HepG2 (cell line): ENCODE measurements around the gene TM4SF1. TPM values are rescaled to one million over a fixed set of nuclear protein-coding genes. Genes with fewer than 3 reads are reported as not detected.

Experiments used
- HOXA9 ChIP-seq: sonication (generic); formaldehyde crosslinking; IDR thresholded peaks from 2 replicates; pipeline ENCODE4 v1.8.1; 2022; ENCODE audit warnings: missing genetic modification reagents, mild to moderate bottlenecking, moderate library complexity, borderline replicate concordance
- HOXD1 ChIP-seq: sonication (generic); formaldehyde crosslinking; IDR thresholded peaks from 2 replicates; pipeline ENCODE4 v1.5.0; 2020; ENCODE audit warnings: missing genetic modification reagents
- NCOA1 ChIP-seq: sonication (generic); formaldehyde crosslinking; IDR thresholded peaks from 2 replicates; pipeline ENCODE4 v1.9.0; 2021; ENCODE audit warnings: missing genetic modification reagents
- NFKBIZ ChIP-seq: IDR thresholded peaks from 2 replicates; pipeline ENCODE4 v1.6.1; 2018; ENCODE audit warnings: missing genetic modification reagents, missing compliant biosample characterization
- NRL ChIP-seq: sonication (generic); formaldehyde crosslinking; IDR thresholded peaks from 2 replicates; pipeline ENCODE4 v1.5.0; 2020; ENCODE audit warnings: missing genetic modification reagents, mild to moderate bottlenecking, moderate library complexity, borderline replicate concordance
- PHF21A ChIP-seq: sonication (generic); formaldehyde crosslinking; IDR thresholded peaks from 2 replicates; pipeline ENCODE4 v1.5.0; 2020; ENCODE audit warnings: mild to moderate bottlenecking, missing genetic modification reagents
- REL ChIP-seq: sonication (generic); formaldehyde crosslinking; conservative IDR thresholded peaks from 2 replicates; pipeline ENCODE4 v1.8.0; 2022; ENCODE audit warnings: mild to moderate bottlenecking, missing genetic modification reagents, moderate library complexity
- ZBTB20 ChIP-seq: sonication (generic); formaldehyde crosslinking; IDR thresholded peaks from 2 replicates; pipeline ENCODE4 v1.8.1; 2023; ENCODE audit warnings: missing genetic modification reagents, low read depth, mild to moderate bottlenecking, borderline replicate concordance
- ZNF569 ChIP-seq: sonication (generic); formaldehyde crosslinking; IDR thresholded peaks from 2 replicates; pipeline ENCODE4 v1.5.0; 2020; ENCODE audit warnings: mild to moderate bottlenecking, missing genetic modification reagents, moderate library complexity, borderline replicate concordance
- ZNF720 ChIP-seq: sonication (generic); formaldehyde crosslinking; IDR thresholded peaks from 2 replicates; pipeline ENCODE4 v1.4.0; 2020; ENCODE audit warnings: missing genetic modification reagents
- ZSCAN25 ChIP-seq: sonication (generic); formaldehyde crosslinking; IDR thresholded peaks from 2 replicates; pipeline ENCODE4 v1.8.0; 2022; ENCODE audit warnings: mild to moderate bottlenecking, missing genetic modification reagents
- polyA plus RNA-seq, 8 experiments: library from polyadenylated mRNA; depleted of rRNA in 3 of 8; stranded (reverse) in 7 of 8; unstranded in 1 of 8; fragments of >200 nt; fragmentation: Illumina TruSeq in 4 of 8; extraction: Trizol in 4 of 8; gene quantifications; 2 replicates each; pipeline versions ENCODE4 v1.2.1 to v1.2.3, GENCODE V29; 2011 to 2016; ENCODE audit warnings: low read depth in 4 of 8, missing spikeins in 1 of 8, mixed read lengths in 1 of 8; ENCODE audit not compliant: insufficient read depth in 1 of 8
- total RNA-seq, 5 experiments: library from RNA; depleted of rRNA; stranded (reverse); fragments of >200 nt; fragmentation: Illumina TruSeq; extraction: Trizol; gene quantifications; 2 replicates each; pipeline ENCODE4 v1.2.3, GENCODE V29; 2016; ENCODE audit warnings: low read depth in 1 of 5
- TF ChIP-seq, protein P1 (sequence below): sonication (generic); formaldehyde crosslinking; IDR thresholded peaks from 2 replicates; pipeline ENCODE4 v1.4.0; 2020; ENCODE audit warnings: low read depth, missing genetic modification reagents
- TF ChIP-seq, protein P2 (sequence below): sonication (generic); formaldehyde crosslinking; IDR thresholded peaks from 2 replicates; pipeline ENCODE4 v1.4.0; 2020; ENCODE audit warnings: missing genetic modification reagents, mild to moderate bottlenecking, borderline replicate concordance
- TF ChIP-seq, protein P3 (sequence below): sonication (generic); formaldehyde crosslinking; IDR thresholded peaks from 2 replicates; pipeline ENCODE4 v1.8.0; 2022; ENCODE audit warnings: mild to moderate bottlenecking, missing genetic modification reagents, borderline replicate concordance
- TF ChIP-seq, protein P4 (sequence below): sonication (generic); formaldehyde crosslinking; IDR thresholded peaks from 2 replicates; pipeline ENCODE4 v1.8.0; 2022; ENCODE audit warnings: mild to moderate bottlenecking, missing genetic modification reagents, moderate library complexity
- TF ChIP-seq, protein P5 (sequence below): sonication (generic); formaldehyde crosslinking; IDR thresholded peaks from 2 replicates; pipeline ENCODE4; 2020; ENCODE audit warnings: missing genetic modification reagents, mild to moderate bottlenecking, borderline replicate concordance

TM4SF1 gene
- total and polyA plus RNA-seq, 2 of the 13 experiments (the other 11 are each of a cell fraction or from before 2014, with no cell fraction given) = 431 to 1,359 TPM

DNA sequence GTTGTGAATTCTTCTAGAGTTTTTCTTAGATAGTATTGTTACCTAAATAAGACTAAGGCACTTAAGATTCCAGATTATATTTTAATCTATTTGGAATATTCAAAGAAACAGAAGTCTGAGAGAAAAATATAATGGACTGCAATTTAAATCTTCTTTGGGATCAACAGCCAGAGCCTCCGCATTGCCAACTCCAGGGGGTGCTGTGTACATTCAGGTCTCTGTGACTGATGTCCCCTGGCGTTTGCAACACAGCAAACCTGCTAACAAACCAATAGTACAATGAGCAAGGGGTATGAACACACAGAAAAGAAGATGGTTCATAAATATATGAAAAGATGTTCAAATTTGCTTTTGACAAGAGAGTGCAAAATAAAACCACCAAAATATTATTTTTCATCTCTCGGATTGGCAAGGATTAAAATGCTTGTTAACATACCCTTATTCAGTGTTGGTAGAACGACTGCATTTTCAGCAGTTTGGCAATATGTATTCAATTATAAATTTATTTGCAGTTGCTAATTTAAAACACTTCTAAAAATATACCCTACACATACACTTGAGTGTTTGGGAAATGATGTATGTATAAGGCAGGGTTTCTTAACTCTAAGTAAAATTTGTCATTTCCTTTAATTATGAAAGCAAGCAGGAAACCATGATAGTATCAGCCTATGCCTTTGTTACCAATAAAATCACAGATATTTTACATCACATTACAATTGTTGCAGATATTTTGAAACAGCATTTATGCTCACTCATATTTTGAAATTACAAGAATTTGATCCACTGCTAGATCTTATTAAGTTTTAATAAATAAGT is 16.1 kb upstream of the TM4SF1 start (continued):
- TF ChIP-seq, protein P1, sequence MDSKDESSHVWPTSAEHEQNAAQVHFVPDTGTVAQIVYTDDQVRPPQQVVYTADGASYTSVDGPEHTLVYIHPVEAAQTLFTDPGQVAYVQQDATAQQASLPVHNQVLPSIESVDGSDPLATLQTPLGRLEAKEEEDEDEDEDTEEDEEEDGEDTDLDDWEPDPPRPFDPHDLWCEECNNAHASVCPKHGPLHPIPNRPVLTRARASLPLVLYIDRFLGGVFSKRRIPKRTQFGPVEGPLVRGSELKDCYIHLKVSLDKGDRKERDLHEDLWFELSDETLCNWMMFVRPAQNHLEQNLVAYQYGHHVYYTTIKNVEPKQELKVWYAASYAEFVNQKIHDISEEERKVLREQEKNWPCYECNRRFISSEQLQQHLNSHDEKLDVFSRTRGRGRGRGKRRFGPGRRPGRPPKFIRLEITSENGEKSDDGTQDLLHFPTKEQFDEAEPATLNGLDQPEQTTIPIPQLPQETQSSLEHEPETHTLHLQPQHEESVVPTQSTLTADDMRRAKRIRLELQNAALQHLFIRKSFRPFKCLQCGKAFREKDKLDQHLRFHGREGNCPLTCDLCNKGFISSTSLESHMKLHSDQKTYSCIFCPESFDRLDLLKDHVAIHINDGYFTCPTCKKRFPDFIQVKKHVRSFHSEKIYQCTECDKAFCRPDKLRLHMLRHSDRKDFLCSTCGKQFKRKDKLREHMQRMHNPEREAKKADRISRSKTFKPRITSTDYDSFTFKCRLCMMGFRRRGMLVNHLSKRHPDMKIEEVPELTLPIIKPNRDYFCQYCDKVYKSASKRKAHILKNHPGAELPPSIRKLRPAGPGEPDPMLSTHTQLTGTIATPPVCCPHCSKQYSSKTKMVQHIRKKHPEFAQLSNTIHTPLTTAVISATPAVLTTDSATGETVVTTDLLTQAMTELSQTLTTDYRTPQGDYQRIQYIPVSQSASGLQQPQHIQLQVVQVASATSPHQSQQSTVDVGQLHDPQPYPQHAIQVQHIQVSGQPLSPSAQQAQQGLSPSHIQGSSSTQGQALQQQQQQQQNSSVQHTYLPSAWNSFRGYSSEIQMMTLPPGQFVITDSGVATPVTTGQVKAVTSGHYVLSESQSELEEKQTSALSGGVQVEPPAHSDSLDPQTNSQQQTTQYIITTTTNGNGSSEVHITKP (CRISPR knock-in tag) = no peak
- TF ChIP-seq NRL (CRISPR knock-in tag) (no peak), ZNF720 (CRISPR knock-in tag) (no peak), ZSCAN25 (CRISPR knock-in tag) (no peak), REL (no peak), ZBTB20 (CRISPR knock-in tag) (no peak), HOXA9 (no peak), NFKBIZ (CRISPR knock-in tag) (no peak), PHF21A (no peak), NCOA1 (CRISPR knock-in tag) (no peak), ZNF569 (CRISPR knock-in tag) (no peak), HOXD1 (CRISPR knock-in tag) (no peak)
- TF ChIP-seq, protein P2, sequence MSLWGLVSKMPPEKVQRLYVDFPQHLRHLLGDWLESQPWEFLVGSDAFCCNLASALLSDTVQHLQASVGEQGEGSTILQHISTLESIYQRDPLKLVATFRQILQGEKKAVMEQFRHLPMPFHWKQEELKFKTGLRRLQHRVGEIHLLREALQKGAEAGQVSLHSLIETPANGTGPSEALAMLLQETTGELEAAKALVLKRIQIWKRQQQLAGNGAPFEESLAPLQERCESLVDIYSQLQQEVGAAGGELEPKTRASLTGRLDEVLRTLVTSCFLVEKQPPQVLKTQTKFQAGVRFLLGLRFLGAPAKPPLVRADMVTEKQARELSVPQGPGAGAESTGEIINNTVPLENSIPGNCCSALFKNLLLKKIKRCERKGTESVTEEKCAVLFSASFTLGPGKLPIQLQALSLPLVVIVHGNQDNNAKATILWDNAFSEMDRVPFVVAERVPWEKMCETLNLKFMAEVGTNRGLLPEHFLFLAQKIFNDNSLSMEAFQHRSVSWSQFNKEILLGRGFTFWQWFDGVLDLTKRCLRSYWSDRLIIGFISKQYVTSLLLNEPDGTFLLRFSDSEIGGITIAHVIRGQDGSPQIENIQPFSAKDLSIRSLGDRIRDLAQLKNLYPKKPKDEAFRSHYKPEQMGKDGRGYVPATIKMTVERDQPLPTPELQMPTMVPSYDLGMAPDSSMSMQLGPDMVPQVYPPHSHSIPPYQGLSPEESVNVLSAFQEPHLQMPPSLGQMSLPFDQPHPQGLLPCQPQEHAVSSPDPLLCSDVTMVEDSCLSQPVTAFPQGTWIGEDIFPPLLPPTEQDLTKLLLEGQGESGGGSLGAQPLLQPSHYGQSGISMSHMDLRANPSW (CRISPR knock-in tag) = no peak
- TF ChIP-seq, protein P3, sequence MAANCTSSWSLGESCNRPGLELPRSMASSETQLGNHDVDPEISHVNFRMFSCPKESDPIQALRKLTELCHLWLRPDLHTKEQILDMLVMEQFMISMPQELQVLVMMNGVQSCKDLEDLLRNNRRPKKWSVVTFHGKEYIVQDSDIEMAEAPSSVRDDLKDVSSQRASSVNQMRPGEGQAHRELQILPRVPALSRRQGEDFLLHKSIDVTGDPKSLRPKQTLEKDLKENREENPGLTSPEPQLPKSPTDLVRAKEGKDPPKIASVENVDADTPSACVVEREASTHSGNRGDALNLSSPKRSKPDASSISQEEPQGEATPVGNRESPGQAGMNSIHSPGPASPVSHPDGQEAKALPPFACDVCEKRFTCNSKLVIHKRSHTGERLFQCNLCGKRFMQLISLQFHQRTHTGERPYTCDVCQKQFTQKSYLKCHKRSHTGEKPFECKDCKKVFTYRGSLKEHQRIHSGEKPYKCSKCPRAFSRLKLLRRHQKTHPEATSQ (CRISPR knock-in tag) = peak; percentile 33; the same call in 1 of the 2 replicates
- TF ChIP-seq, protein P4, sequence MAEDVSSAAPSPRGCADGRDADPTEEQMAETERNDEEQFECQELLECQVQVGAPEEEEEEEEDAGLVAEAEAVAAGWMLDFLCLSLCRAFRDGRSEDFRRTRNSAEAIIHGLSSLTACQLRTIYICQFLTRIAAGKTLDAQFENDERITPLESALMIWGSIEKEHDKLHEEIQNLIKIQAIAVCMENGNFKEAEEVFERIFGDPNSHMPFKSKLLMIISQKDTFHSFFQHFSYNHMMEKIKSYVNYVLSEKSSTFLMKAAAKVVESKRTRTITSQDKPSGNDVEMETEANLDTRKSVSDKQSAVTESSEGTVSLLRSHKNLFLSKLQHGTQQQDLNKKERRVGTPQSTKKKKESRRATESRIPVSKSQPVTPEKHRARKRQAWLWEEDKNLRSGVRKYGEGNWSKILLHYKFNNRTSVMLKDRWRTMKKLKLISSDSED (CRISPR knock-in tag) = no peak
- TF ChIP-seq, protein P5, sequence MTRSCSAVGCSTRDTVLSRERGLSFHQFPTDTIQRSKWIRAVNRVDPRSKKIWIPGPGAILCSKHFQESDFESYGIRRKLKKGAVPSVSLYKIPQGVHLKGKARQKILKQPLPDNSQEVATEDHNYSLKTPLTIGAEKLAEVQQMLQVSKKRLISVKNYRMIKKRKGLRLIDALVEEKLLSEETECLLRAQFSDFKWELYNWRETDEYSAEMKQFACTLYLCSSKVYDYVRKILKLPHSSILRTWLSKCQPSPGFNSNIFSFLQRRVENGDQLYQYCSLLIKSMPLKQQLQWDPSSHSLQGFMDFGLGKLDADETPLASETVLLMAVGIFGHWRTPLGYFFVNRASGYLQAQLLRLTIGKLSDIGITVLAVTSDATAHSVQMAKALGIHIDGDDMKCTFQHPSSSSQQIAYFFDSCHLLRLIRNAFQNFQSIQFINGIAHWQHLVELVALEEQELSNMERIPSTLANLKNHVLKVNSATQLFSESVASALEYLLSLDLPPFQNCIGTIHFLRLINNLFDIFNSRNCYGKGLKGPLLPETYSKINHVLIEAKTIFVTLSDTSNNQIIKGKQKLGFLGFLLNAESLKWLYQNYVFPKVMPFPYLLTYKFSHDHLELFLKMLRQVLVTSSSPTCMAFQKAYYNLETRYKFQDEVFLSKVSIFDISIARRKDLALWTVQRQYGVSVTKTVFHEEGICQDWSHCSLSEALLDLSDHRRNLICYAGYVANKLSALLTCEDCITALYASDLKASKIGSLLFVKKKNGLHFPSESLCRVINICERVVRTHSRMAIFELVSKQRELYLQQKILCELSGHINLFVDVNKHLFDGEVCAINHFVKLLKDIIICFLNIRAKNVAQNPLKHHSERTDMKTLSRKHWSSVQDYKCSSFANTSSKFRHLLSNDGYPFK (CRISPR knock-in tag) = no peak
